Mesenchymal stem cell (in vitro differentiated cells and primary cell): ENCODE measurements around the gene GOT2.
A peak's percentile ranks its signal among the peaks of the same experiment; 100 is the strongest.

Source experiments
- DNase-seq: peaks from one replicate; pipeline ENCODE4 v3.0.0-alpha.2; 2013
- H2AFZ ChIP-seq: one replicate; pipeline ENCODE4 v1.6.1; 2013; ENCODE audit warnings: low read depth, mild to moderate bottlenecking, control low read depth, inconsistent platforms, low read length, moderate library complexity
- H2AK5ac ChIP-seq: 2 replicates; pipeline ENCODE4 v1.6.1; 2013; ENCODE audit warnings: low read length, moderate library complexity, mild to moderate bottlenecking, inconsistent platforms; ENCODE audit not compliant: severe bottlenecking
- H2BK120ac ChIP-seq: one replicate; pipeline ENCODE4 v1.6.1; 2013; ENCODE audit warnings: low read depth, mild to moderate bottlenecking, inconsistent platforms, low read length, moderate library complexity
- H2BK12ac ChIP-seq, 2 experiments: one replicate each; pipeline ENCODE4 v1.6.1; 2013; ENCODE audit warnings: inconsistent platforms in 2 of 2, low read length in 2 of 2, mild to moderate bottlenecking in 2 of 2, moderate library complexity in 2 of 2, control low read depth in 1 of 2
- H2BK15ac ChIP-seq: one replicate; pipeline ENCODE4 v1.6.1; 2013; ENCODE audit warnings: mild to moderate bottlenecking, low read depth, inconsistent platforms; ENCODE audit not compliant: poor library complexity, severe bottlenecking
- H2BK5ac ChIP-seq: 2 replicates; pipeline ENCODE4 v1.6.1; 2013; ENCODE audit warnings: low read depth, mild to moderate bottlenecking, low read length, control low read depth, inconsistent platforms; ENCODE audit not compliant: poor library complexity, severe bottlenecking
- H3K14ac ChIP-seq, 2 experiments: one replicate each; pipeline ENCODE4 v1.6.1; 2013; ENCODE audit warnings: inconsistent platforms in 2 of 2, low read length in 2 of 2, control low read depth in 1 of 2, mild to moderate bottlenecking in 1 of 2, moderate library complexity in 1 of 2
- H3K18ac ChIP-seq, 2 experiments: one replicate each; pipeline ENCODE4 v1.6.1; 2013; ENCODE audit warnings: inconsistent platforms in 2 of 2, low read length in 2 of 2, control low read depth in 1 of 2, low read depth in 1 of 2, mild to moderate bottlenecking in 1 of 2
- H3K23ac ChIP-seq, 2 experiments: one replicate each; pipeline ENCODE4 v1.6.1; 2013; ENCODE audit warnings: inconsistent platforms in 2 of 2, low read length in 2 of 2, mild to moderate bottlenecking in 2 of 2, moderate library complexity in 2 of 2, control low read depth in 1 of 2
- H3K27ac ChIP-seq: 2 replicates; pipeline ENCODE4 v1.5.1; 2013; ENCODE audit warnings: mild to moderate bottlenecking, moderate library complexity, low read length, control low read depth, inconsistent platforms; ENCODE audit not compliant: poor library complexity, severe bottlenecking
- H3K27me3 ChIP-seq, 2 experiments: 2 replicates each; pipeline versions ENCODE4 v1.6.1 to v1.7.0; 2013; ENCODE audit warnings: low read length in 2 of 2, mild to moderate bottlenecking in 2 of 2, moderate library complexity in 2 of 2, control low read depth in 1 of 2, inconsistent platforms in 1 of 2; ENCODE audit not compliant: control insufficient read depth in 1 of 2, insufficient read depth in 1 of 2
- H3K36me3 ChIP-seq, 2 experiments: 2 replicates each; pipeline versions ENCODE4 v1.6.1 to v1.7.0; 2013; ENCODE audit warnings: low read length in 2 of 2, control low read depth in 1 of 2, inconsistent platforms in 1 of 2, low read depth in 1 of 2, mild to moderate bottlenecking in 1 of 2; ENCODE audit not compliant: insufficient read depth in 2 of 2, control insufficient read depth in 1 of 2
- H3K4ac ChIP-seq, 2 experiments: one replicate each; pipeline ENCODE4 v1.6.1; 2013; ENCODE audit warnings: inconsistent platforms in 2 of 2, low read length in 2 of 2, mild to moderate bottlenecking in 2 of 2, moderate library complexity in 2 of 2, control low read depth in 1 of 2, low read depth in 1 of 2
- H3K4me1 ChIP-seq: 2 replicates; pipeline ENCODE4 v1.6.1; 2013; ENCODE audit warnings: low read depth, low read length, control low read depth; ENCODE audit not compliant: control insufficient read depth, insufficient read depth
- H3K4me2 ChIP-seq: 2 replicates; pipeline ENCODE4 v1.6.1; 2013; ENCODE audit warnings: low read length, mild to moderate bottlenecking, inconsistent platforms; ENCODE audit not compliant: poor library complexity, severe bottlenecking
- H3K4me3 ChIP-seq, 2 experiments: 2 replicates each; pipeline versions ENCODE4 v1.5.1 to v1.7.0; 2013; ENCODE audit warnings: low read length in 2 of 2, mild to moderate bottlenecking in 2 of 2, control low read depth in 1 of 2, low read depth in 1 of 2; ENCODE audit not compliant: insufficient read depth in 1 of 2
- H3K79me1 ChIP-seq: replicated peaks from 2 replicates; pipeline ENCODE4 v1.6.1; 2013; ENCODE audit warnings: mild to moderate bottlenecking, control low read depth, low read length, inconsistent platforms; ENCODE audit not compliant: poor library complexity, severe bottlenecking
- H3K9ac ChIP-seq: 2 replicates; pipeline ENCODE4 v1.7.0; 2013; ENCODE audit warnings: mild to moderate bottlenecking, low read length, moderate library complexity
- H3K9me3 ChIP-seq: 2 replicates; pipeline ENCODE4 v1.7.0; 2013; ENCODE audit warnings: mild to moderate bottlenecking, low read length; ENCODE audit not compliant: control insufficient read depth
- H4K8ac ChIP-seq: one replicate; pipeline ENCODE4 v1.6.1; 2013; ENCODE audit warnings: inconsistent platforms, mild to moderate bottlenecking, low read length, moderate library complexity
- H4K91ac ChIP-seq: one replicate; pipeline ENCODE4 v1.6.1; 2013; ENCODE audit warnings: mild to moderate bottlenecking, low read length, inconsistent platforms
- WGBS: methylation state at CpG from one replicate; pipeline ENCODE4 v1.1.7; 2013; ENCODE audit warnings: mixed read lengths; 5-methylcytosine and 5-hydroxymethylcytosine counted together

The GOT2 gene

GRCh38 chr16:58685084-58685449 lies 49.0 kb downstream of the GOT2 start:
- H2AK5ac ChIP-seq = no peak overlapping the region
- H2BK12ac ChIP-seq = no peak overlapping the region
- no peak overlapping the region for H3K23ac ChIP-seq
- peak overlapping the region in 1 of 2 experiments; percentile 98 for H3K4me3 ChIP-seq
- no peaks in the 10 kb centered on the region for H3K9me3 ChIP-seq
- H3K4ac ChIP-seq = no peak overlapping the region
- H3K27ac ChIP-seq = no peak overlapping the region
- H3K27me3 ChIP-seq = no peaks in the 10 kb centered on the region
- no peak overlapping the region for H3K18ac ChIP-seq
- no peak overlapping the region for H3K4me2 ChIP-seq
- H2BK15ac ChIP-seq = peak overlapping the region; percentile 13
- 84% methylated on average over 6 of the region's 6 CpGs for WGBS
- no peak overlapping the region for H3K14ac ChIP-seq
- DNase-seq = no peak
- H2BK5ac ChIP-seq = no peak overlapping the region
- H3K36me3 ChIP-seq = peaks cover 2 to 16% of the 10 kb centered on the region in 2 experiments
- no peak overlapping the region for H2BK120ac ChIP-seq
- peaks cover 13% of the 10 kb centered on the region for H3K4me1 ChIP-seq
- H3K9ac ChIP-seq = peak overlapping the region; percentile 100
- peak overlapping the region; percentile 98 for H2AFZ ChIP-seq
- peak overlapping the region; percentile 97 for H4K8ac ChIP-seq
- peaks cover 28% of the 10 kb centered on the region for H3K79me1 ChIP-seq
- H4K91ac ChIP-seq = no peak overlapping the region

- Histone ChIP-seq H2BK12ac (peak within 1 kb of the TSS in 1 of 2 experiments; percentile 45), H3K4me3 (peak within 1 kb of the TSS; percentile 87 to 98)
These were observed 49.6 kb downstream of the GOT2 start, which contains the start of gene SLC38A7 for GRCh38 chr16:58684354-58685083. Gene SLC38A7, minus strand, starts transcription at chr16:58684770. Its CDS starts 4,644 bp downstream, at chr16:58680126.

GRCh38 chr16:58684001-58684353 lies 50.1 kb downstream of the GOT2 start:
- Histone ChIP-seq H3K27me3 (no peaks in the 10 kb centered on the region), H2AFZ (peak overlapping the region; percentile 91), H3K79me1 (peaks cover 28% of the 10 kb centered on the region), H3K9ac (peak overlapping the region; percentile 100), H3K27ac (no peak overlapping the region), H3K4me3 (peak overlapping the region; percentile 87 to 98), H2BK15ac (peak overlapping the region; percentile 91), H2BK12ac (no peak overlapping the region), H3K18ac (peak overlapping the region; percentile 78 to 97), H2BK5ac (no peak overlapping the region), H3K4me2 (peak overlapping the region; percentile 93), H3K4ac (peak overlapping the region; percentile 62 to 95), H3K9me3 (no peaks in the 10 kb centered on the region), H3K36me3 (peaks cover 8 to 27% of the 10 kb centered on the region in 2 experiments), H4K91ac (peak overlapping the region; percentile 65), H2BK120ac (peak overlapping the region; percentile 12), H3K23ac (no peak overlapping the region), H2AK5ac (peak overlapping the region; percentile 16), H3K4me1 (peaks cover 13% of the 10 kb centered on the region), H4K8ac (peak overlapping the region; percentile 86), H3K14ac (peak overlapping the region in 1 of 2 experiments; percentile 89)
- peak; percentile 41 for DNase-seq
- 38% methylated on average over 3 of the region's 3 CpGs for WGBS

More at GRCh38 chr16:58684354-58685083, 49.6 kb downstream of the GOT2 start, which contains the start of gene SLC38A7:
- Histone ChIP-seq H3K79me1 (peaks cover 28% of the 10 kb centered on the region), H3K27me3 (no peaks in the 10 kb centered on the region), H4K91ac (peak within 1 kb of the TSS; percentile 65), H4K8ac (peak within 1 kb of the TSS; percentile 97), H3K14ac (peak within 1 kb of the TSS in 1 of 2 experiments; percentile 89), H3K23ac (no peak within 1 kb of the TSS), H3K4ac (peak within 1 kb of the TSS; percentile 62 to 95), H3K27ac (no peak within 1 kb of the TSS), H3K4me1 (peaks cover 13% of the 10 kb centered on the region), H3K9me3 (no peaks in the 10 kb centered on the region), H2BK15ac (peak within 1 kb of the TSS; percentile 91), H2BK120ac (peak within 1 kb of the TSS; percentile 12), H2BK5ac (peak within 1 kb of the TSS; percentile 48), H3K4me2 (peak within 1 kb of the TSS; percentile 93), H2AK5ac (peak within 1 kb of the TSS; percentile 16), H3K18ac (peak within 1 kb of the TSS; percentile 78 to 97), H3K9ac (peak within 1 kb of the TSS; percentile 100), H3K36me3 (peaks cover 8 to 22% of the 10 kb centered on the region in 2 experiments), H2AFZ (peak within 1 kb of the TSS; percentile 98)
- 9% methylated on average over 39 of the region's 41 CpGs for WGBS
- peak; percentile 83 for DNase-seq

- Histone ChIP-seq H3K14ac (no peak overlapping the region), H3K4me3 (no peak overlapping the region), H3K23ac (no peak overlapping the region), H3K18ac (no peak overlapping the region), H3K4me2 (no peak overlapping the region), H3K27me3 (no peaks in the 10 kb centered on the region), H3K79me1 (peaks cover 38% of the 10 kb centered on the region), H3K27ac (no peak overlapping the region), H4K91ac (no peak overlapping the region), H2AK5ac (no peak overlapping the region), H2BK15ac (no peak overlapping the region), H3K4ac (no peak overlapping the region), H4K8ac (no peak overlapping the region), H2BK12ac (no peak overlapping the region), H3K4me1 (peaks cover 11% of the 10 kb centered on the region), H2BK5ac (no peak overlapping the region), H2AFZ (no peak overlapping the region), H3K9ac (no peak overlapping the region), H3K36me3 (peaks cover 44 to 64% of the 10 kb centered on the region in 2 experiments), H2BK120ac (no peak overlapping the region), H3K9me3 (no peaks in the 10 kb centered on the region)
- no peak for DNase-seq
- 95% methylated on average over 16 of the region's 16 CpGs for WGBS
These were observed 54.4 kb downstream of the GOT2 start for GRCh38 chr16:58679763-58680162.
